Suprapubic skin (tissue), 4 donors: Measurements from ENCODE around the gene TMC2.

Experiments
- EP300 ChIP-seq: sonication (generic); formaldehyde crosslinking; IDR thresholded peaks from one replicate; pipeline ENCODE4 v1.6.1; 2017; ENCODE audit warnings: antibody characterized with exemption
- POLR2A ChIP-seq, 2 donors: fragments of 450-650 bp; IDR thresholded peaks; one replicate each; pipeline ENCODE4 v1.6.1; 2017; ENCODE audit warnings: antibody characterized with exemption in 2 of 2, mild to moderate bottlenecking in 2 of 2, moderate library complexity in 2 of 2
- POLR2AphosphoS5 ChIP-seq, 3 donors: sonication (generic); formaldehyde crosslinking; IDR thresholded peaks; one replicate each; pipeline ENCODE4 v1.6.1; 2017; ENCODE audit warnings: antibody characterized with exemption in 3 of 3
- TF ChIP-seq, protein P1 (sequence below), 2 donors: fragments of 200-600 bp in 1 of 2; fragments of 450-650 bp in 1 of 2; sonication (generic) in 1 of 2; IDR thresholded peaks; one replicate each; pipeline ENCODE4 v1.5.1; 2016 to 2019; ENCODE audit warnings: antibody characterized with exemption in 2 of 2, mild to moderate bottlenecking in 1 of 2, moderate library complexity in 1 of 2

DNA sequence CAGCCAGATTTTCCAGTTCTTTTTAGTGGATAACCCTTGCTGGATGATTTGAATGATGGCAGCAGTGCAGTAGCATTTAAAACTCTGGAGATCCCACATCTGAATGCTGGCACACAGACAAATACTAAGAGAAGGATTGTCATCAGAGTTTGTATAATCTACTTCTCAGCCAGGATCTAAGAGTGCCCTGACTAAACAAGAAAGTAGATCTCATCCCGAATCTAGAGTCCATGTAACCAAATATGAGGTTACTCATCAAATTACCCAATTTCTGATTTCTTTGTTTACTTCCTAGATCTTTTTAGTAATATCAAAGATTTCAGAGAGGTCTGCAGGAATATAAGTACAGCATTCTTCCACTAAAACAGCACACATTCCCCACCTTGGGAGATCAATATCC is 7.8 kb downstream of the TMC2 start:
- TF ChIP-seq POLR2A (IDR thresholded peaks at IDR 0.05) = no peak
- TF ChIP-seq, protein P1, sequence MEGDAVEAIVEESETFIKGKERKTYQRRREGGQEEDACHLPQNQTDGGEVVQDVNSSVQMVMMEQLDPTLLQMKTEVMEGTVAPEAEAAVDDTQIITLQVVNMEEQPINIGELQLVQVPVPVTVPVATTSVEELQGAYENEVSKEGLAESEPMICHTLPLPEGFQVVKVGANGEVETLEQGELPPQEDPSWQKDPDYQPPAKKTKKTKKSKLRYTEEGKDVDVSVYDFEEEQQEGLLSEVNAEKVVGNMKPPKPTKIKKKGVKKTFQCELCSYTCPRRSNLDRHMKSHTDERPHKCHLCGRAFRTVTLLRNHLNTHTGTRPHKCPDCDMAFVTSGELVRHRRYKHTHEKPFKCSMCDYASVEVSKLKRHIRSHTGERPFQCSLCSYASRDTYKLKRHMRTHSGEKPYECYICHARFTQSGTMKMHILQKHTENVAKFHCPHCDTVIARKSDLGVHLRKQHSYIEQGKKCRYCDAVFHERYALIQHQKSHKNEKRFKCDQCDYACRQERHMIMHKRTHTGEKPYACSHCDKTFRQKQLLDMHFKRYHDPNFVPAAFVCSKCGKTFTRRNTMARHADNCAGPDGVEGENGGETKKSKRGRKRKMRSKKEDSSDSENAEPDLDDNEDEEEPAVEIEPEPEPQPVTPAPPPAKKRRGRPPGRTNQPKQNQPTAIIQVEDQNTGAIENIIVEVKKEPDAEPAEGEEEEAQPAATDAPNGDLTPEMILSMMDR (IDR thresholded peaks at IDR 0.05) = no peak
- TF ChIP-seq POLR2AphosphoS5 (IDR thresholded peaks at IDR 0.05) = no peak
- no peak for TF ChIP-seq EP300
